Left renal pelvis (tissue), 4 donors: ENCODE results near the gene SWAP70. TPM values are rescaled to one million over a fixed set of nuclear protein-coding genes. Genes with fewer than 3 reads are reported as not detected.
A peak's percentile ranks its signal among the peaks of the same experiment; 100 is the strongest.
"Not testable (repeated sequence)": the region's sequence is repeated elsewhere in the genome, so short reads cannot be mapped to it uniquely, and the experiment has no call there.

Experiments used
- DNase-seq, 4 donors: peaks; one replicate each; pipeline ENCODE4 v3.0.0-alpha.2; 2013; ENCODE audit warnings: low read depth in 4 of 4, low spot score in 3 of 4
- polyA plus RNA-seq, 4 donors: library from polyadenylated mRNA; unstranded; fragments of 120-200 nt; gene quantifications; one replicate each; pipeline ENCODE4 v1.2.1, GENCODE V29; 2013; ENCODE audit not compliant: insufficient read length in 4 of 4

The SWAP70 gene
- 10 to 100 TPM; 22.1 to 29.7 (median 26.0) TPM for polyA plus RNA-seq

DNA sequence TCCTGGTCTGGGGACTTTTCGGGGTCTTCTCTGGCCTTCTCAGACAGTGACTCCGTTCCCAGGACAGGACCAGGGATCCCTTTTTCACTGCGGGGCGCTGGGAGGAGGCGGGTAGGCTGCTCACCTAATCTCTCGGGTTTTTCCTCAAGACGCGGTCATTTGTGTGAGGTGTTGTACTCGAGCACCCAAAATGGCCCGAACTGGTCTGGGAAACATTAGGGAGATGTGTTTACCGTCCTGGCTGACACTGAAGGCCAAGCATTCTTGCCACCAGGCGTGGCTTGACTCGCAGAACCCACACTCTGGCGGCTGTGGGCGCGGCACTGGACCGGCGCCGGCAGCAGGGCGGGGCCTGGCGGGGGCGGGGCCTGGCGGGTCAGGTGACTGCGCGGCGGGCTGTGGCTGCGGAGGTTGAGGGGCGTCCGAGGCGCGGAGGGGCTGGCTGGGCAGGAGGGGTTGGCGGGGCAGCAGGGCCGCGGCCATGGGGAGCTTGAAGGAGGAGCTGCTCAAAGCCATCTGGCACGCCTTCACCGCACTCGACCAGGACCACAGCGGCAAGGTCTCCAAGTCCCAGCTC lies at the start of gene SWAP70:
TSS of gene SWAP70 (plus strand) at position 379 of the 577 bp plus-strand sequence. CDS start at position 482, 103 bp downstream.
- peak; percentile 41 to 68 (median 59) for DNase-seq

DNA sequence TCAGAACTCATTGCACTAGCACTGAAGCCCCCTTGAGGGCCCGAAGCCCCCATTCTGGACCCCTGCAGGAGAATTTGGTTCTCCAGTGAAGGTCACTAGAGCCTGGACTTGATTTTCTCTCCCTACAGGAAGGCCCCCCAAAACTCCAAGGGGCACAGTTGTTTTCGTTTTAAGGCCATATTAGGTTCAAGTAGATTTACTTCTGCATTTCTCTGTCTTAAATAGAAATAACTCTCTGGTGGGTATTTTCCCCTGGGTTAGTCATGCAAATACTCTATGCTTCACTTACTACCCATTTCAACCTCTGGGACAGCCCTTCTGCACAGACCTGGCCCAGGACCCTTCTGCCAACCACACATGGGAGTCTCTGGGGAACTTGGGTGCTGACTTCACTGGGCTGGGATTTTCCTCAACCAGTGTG lies 48.8 kb upstream of the SWAP70 start:
- DNase-seq: no peak

DNA sequence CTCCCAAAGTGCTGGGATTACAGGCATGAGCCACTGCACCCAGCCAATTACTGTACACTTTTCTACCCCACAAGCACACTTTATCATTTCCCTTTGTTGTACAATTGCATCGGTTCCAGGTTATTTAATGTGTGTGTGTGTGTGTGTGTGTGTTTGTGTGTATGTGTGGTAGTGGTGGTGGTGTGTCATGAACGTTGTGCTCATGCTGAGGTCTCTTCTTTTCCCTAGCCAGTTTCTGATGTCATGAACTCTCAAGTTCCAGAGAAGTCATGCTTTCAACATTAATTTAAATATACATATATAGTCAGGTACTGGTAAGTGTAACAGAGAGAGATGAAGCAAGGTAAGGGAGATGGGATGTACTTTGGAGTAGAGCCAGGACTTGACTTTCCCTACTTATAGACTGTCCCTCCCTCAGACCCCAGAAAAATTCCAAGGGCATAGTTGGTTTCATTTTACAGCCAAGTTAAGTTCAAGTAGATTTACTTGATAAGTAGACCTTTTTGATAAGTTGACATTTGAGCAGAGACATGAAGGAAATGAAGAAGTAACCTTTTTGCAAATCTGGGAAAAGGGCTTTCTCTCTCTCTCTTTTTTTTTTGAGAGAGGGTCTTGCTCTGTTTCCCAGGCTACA lies 47.7 kb upstream of the SWAP70 start:
- DNase-seq: no peak

DNA sequence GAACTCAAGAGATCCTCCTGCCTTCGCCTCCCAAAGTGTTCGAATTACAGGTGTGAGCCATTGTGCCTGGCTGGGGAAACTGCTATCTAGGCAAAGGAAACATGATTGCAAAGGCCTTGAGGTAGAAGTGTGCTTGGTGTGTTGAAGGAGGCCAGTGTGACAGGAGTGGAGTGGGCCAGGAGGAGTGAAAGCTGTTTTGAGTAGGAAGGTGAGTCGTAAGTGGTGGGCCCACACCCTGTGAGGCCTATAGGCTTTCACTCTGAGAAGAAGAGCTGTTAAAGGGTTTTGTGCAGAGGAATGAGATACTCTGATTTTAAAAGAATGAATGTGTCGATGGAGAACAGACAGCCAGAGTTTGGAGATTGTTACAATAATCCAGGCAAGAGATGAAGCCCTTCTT lies 47.0 kb upstream of the SWAP70 start:
- no peak for DNase-seq

DNA sequence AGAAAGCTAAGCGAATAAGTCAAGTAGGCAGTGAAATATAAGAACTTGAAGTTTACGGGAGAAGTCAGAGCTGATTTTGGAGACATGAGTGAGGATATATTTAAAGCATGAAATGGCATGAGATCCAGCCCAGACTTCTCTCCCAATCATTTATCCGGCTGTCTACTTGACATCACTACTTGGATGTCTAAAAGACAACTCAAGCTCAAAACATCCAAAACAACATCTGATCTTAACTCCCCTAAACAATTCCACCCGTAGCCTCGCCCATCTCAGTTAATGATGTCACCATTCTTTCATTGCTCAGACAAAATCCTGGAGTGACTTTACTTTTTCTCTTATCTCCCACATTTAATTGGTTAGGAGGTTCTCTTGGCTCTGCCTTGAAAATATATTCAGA lies 45.9 kb upstream of the SWAP70 start:
- DNase-seq: no peak

DNA sequence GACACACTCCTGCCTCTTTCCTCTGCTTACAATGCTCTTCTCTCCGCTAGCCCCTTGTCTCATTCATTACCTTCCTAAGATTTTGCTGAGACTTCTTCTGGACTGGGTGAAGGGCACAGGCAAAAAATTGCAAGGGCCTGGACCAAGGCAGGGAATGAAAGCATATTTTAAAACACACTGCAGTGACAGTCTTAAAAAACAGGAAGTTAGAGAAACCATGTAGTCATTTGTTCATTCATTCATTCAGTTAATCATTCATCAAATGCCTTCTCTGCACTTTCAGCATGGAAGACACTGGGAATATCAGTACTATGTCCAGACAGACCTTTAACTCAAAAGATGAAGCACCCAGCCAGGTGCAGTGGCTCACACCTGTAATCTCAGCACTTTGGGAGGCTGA lies 44.9 kb upstream of the SWAP70 start:
- DNase-seq: no peak

DNA sequence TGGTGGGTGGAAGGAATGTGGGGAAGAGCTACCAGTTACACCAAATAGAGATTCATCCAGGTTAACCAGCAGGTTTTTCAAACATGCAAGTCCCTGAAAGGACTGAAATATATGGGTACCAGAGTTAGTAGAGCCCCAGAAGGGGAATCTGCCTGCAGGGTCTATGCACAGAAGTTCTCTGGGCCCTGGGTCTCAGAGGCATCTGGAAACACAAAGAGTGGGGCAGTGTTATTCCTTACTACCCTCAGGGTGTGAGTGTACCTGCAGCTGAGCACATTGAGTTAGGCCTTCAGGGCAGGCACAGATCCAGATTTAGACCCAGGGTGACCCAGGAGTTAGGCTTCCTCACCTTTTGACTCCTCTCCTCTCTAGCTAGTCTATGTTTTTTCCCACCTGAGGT lies 43.9 kb upstream of the SWAP70 start:
- no peak for DNase-seq

DNA sequence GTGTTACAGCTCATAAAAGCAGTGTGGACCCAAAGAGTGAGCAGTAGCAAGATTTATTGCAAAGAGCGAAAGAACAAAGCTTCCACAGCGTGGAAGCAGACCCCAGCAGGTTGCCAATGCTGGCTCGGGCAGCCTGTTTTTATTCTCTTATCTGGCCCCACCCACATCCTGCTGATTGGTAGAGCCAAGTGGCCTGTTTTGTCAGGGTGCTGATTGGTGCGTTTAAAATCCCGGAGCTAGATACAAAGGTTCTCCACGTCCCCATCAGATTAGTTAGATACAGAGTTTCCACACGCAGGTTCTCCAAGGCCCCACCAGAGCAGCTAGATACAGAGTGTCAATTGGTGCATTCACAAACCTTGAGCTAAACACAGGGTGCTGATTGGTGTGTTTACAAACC lies 41.5 kb upstream of the SWAP70 start:
- DNase-seq: not testable (repeated sequence)

DNA sequence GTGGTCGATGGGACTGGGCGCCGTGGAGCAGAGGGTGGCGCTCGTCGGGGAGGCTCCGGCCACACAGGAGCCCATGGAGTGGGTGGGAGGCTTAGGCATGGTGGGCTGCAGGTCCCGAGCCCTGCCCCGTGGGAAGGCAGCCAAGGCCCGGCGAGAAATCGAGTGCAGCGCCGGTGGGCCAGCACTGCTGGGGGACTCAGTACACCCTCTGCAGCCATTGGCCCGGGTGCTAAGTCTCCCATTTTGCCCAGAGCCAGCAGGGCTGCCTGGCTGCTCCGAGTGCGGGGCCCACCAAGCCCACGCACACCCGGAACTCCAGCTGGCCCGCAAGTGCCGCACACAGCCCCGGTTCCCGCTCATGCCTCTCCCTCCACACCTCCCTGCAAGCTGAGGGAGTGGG lies 40.8 kb upstream of the SWAP70 start:
- not testable (repeated sequence) for DNase-seq

DNA sequence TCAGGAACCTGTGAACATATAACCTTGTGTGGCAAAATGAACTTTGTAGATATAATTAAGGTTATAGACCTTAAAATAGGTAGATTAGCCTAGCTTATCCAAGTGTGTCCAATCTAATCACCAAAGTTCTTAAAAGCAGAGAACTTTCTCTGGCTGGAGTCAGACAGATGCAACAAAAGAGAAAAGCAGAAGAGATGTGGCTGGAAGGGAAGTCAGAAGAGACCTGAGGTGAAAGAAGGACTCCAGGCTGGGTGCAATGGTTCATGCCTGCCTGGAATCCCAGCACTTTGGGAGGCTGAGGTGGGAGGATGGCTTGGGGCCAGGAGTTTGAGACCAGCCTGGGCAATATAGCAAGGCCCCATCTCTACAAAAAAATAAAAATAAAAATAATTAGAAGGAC lies 39.4 kb upstream of the SWAP70 start:
- DNase-seq: no peak

DNA sequence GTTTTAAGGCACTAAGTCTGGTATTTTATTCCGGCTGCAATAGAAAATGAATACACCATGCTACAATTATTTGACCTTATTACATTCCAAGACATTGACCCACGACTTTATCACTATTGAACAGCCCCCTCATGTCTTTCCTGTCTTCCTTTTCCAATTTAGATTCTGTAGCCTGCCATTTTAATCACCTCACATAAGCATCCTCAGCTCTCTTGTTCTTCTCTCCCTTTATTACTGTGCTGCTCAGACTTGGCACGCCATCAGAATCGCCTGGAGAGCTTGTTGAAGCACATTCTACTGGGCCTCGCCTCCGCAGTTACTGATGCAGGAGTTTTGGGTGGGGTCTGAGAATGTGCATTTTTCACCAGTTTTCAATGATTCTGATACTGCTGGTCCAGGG lies 38.7 kb upstream of the SWAP70 start:
- no peak for DNase-seq

DNA sequence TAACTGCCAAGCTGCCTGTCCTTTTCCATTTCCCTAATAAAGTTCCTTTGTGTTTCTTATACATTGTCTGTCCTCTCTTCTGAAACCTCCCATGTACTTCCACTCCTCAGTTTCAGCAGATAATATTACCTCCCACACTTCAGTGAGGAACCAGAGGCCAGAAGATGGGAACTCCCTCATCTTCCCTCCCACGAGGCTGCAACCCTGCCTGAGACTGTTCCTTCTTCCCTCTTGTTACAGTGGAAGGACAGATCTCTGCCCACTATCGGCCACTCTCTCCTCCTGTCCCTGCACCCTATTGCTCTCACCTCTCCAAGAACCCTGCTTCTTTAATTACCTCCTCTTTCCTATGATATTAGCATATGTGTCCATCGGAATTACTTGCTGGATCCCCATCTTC lies 38.1 kb upstream of the SWAP70 start:
- no peak for DNase-seq

DNA sequence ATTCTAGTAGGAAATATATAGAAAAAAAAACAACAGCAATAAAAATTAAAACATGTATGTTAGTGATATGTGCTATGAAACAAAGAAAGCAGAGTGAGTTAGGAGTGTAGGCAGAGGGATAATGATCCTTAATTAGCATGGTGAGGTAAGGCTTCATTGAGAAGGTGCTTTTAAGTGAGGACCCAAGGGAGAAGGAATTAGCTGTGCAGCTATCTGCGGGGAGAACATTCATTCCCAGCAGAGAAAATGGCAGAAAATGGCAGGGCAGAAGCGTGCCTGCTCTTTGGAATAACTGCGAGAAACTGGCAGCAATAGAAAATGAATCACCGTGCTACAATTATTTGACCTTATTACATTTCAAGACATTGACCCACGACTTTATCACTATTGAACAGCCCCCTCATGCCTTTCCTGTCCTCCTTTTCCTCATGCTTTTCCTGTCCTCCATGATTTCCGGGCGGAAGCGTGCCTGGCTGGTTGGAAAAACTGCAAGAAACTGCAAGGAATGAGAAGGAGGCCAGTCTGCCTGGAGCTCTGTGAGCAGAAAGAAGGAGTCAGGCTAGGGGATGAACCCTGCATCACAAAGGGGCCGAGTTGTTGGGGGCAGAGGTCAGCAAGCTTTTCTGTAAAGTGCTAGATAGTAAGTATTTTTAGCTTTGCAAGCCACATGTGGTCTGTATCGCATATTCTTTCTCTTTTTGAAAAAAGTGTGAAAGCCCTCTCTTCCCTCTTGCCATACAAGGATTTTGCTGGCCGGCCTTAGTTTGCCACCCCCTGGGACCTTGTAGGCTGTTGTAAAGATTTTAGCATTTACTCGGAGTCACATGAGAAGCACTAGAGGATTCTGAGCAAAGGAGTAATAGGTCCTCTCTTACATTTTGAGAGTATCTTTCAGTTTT lies 37.1 kb upstream of the SWAP70 start:
- DNase-seq: no peak

DNA sequence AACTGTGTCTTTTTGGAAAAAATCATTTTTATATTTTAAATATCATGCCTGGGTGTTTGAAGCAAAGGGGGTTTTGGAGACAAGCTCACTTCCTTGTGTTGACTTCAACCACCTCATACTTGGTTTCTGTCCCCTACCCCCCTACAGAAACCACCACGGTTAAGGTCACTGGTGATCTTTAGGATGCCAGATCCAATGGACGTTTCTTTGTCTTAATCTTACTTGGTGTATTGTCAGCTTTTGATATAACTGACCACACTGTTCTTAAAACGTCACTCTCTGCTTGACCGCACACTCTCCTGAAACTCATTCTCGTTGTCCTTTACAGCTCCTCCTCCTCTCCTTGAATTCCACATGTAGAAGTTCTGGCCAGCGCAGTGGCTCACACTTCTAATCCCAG lies 34.8 kb upstream of the SWAP70 start:
- no peak for DNase-seq

DNA sequence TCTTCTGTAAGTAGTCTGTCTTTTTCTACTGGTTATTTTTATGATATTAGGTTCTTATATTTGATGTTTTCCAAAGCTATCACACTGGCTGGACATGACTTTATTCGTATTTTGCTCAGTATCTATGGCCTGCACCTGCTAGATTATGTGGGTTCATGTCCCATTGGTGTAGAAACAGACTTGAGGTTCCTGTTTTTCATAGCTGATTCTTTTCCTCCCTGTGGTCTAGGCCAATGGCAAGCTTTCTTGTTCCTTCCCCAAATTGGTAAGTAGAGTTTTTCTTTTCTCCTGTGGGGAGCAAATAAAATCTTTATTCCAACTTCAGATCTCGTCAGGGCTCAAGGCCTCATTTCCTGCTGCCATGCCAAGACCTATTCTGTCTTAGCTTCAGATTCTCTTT lies 30.2 kb upstream of the SWAP70 start:
- DNase-seq: no peak

DNA sequence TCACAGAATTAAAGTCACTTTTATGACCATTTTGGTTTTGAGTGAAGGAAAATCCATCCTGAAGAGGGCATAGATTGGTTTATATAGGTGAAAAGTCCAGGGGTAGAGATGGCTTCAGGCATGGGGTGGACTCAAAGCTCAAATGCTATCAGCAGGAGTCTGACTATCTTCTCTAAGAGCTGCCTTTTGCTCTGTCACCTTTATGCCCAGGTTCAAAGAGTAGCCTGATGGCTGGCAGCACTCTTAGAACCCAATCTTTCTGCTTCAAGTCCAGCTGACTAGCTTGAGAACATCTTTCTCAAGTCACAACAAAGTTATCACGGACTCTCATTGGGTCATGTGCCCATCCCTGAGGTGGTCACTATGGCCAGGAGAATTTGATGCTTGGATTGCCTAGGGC lies 27.2 kb upstream of the SWAP70 start:
- DNase-seq: no peak

DNA sequence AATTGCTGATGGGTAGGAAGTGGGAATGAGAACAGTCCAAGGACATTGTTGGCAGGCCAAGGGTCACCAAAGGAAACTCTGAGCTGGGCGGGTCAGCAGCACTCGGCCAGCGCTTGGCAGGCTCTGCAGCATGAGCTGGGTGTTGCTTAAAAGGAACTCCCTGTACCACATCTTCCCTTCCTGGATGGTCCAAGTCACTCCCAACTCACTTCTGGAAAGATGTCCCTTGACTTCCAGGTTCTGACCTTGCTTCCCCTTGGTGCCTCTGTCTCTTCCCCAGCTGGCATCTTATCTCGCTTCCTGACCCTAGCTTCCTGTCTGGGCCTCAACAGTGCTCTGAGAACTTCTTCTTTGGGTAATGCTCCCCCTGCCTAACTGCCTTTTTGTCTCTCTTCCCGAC lies 24.8 kb upstream of the SWAP70 start:
- no peak for DNase-seq

DNA sequence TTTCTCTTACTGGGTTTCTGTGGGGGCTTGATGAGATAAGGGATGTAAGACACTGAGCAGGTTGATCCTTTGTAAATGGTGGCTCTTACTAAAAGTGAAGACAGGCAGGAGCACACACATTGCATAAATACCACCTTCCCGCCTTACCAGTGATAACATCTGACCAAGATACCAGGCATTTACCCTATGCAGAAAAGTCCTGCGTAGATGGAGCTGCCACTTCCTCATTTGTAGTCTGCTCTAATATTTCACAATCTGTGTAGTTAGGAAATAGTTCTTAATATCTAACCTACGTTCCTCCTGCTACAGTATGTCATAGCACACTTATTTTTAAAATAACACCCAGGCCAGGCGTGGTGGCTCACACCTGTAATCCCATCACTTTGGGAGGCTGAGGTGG lies 23.9 kb upstream of the SWAP70 start:
- no peak for DNase-seq

DNA sequence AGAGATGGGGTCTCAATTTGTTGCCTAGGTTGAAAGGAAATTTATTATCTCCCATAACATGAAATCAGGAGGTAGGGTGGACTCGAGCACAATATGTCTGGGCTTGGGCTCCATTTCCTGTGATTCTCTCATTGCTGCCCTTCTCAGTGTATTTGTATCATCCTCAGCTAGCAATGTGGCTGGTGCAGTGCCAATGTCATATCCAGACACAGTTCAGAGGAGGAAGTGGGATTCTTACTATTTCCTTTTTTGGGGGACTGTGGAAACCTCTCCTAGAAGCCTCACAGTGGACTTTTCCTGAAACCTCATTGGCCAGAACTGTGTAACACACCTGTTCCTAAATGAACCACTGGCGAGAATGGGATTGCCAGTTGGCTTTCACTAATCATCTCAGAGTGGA lies 21.0 kb upstream of the SWAP70 start:
- DNase-seq: no peak

DNA sequence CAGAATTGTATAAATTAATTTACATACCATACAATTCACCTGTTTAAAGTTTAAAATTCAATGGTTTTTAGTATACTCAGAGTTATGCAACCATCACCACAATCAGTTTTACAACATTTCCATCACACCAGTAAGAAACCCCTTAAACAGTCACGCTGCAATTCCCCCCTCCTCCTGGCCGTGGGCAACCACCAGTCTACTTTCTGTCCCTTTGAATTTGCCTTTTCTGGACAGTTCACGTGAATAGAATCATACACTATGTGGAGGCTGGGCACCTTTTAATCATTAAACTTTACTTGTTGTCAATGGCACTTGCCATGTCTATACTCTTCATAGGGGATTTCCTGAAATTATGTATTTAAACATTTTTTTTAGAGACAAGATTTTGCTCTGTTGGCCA lies 20.1 kb upstream of the SWAP70 start:
- DNase-seq: no peak

DNA sequence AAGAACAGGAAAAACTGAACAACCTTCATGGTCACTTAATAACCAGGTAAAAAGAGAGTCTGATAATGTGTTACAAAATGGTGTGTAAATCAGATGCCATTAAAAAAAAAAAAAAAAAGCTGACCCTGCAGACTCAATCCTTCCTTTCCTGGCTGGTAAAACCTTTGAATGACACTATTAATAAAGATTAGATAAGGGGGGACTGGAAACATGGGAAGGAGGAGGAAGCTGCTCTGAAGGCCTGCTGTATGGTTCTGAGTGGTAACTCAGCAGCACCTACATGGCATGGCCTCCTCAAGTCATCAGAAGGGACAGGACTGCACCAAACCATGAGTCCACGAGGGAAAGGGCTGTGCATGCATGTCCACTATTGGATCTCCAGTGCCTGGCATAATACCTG lies 18.0 kb upstream of the SWAP70 start:
- DNase-seq: no peak

DNA sequence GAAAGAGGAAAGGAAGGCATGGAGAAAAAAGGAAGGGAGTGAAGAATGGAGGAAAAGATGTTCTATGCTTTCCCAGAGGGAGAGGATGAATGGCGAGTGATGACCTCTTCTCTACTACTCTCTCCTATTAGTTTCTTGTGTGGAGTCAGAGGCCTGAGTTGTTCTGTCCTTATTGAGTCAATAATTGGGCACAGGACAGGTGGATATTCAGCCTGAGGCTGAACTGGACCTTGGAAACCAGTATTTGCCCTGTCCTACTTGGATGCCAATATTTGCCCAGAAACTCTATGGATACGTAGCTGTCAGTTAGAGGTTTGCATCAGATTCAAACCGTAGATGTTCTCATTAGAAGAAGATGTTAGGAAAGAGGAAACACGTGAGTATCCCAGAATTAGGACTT lies 17.6 kb upstream of the SWAP70 start:
- no peak for DNase-seq
